HG02973 (cell line): Measurements from ENCODE around the gene HOXB6.

Source experiments
- ATAC-seq: cut with Tn5 transposase; IDR thresholded peaks from one replicate; pipeline ENCODE4 v1.9.1; 2021; ENCODE audit warnings: moderate library complexity; ENCODE audit not compliant: unreplicated experiment

Gene HOXB6

DNA sequence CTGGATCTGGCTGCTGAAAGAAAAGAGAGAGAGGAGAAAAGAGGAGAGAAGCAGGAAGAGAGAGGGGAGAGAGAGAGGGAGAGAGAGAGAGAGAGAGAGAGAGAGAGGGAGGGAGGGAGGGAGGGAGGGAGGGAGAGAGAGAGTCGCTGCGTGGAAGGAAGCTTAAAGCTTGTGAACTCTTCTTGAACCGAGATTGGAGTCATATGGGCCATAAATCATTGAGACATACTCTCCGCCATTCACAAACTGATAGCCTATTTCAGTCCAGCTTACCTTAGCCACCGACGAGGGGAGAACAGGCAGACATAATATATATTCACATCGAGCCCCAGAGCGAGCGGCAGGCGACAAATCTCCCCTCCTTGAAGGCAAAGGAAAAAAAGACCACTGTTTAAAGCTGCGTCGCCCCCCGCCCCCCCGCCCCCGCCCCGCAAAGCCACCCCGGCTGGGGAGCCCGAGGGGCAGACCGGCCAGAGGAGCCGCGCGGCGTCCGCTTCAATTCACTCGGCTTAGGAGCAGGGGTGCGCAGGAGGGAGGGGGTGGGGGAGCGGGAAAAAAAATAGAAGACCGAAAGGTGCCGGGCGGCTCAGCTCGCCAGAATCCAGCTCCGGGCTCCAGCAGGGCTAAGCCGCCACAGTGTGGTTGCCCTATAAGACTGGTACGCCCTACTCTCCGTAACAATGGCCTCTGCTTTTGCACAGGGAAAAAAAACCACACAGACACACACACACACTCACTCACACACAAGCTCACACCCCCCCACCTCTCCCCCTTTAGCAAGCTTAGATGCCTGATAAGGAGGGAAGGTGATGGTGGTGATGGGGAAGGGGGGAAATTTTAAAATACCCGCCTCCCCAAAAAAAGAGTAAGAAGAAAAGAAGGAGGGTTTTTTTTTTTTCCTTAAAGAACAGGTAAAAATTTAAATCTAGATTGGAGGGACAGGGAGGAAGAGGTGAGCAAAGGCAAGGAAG lies 49.2 kb downstream of the HOXB6 start:
- no peak for ATAC-seq

- ATAC-seq: no peak
Observed at GRCh38 chr17:48554412-48555257, 50.2 kb downstream of the HOXB6 start.

GRCh38 chr17:48553826-48554225 lies 51.0 kb downstream of the HOXB6 start:
- no peak for ATAC-seq

- no peak for ATAC-seq
Observed at GRCh38 chr17:48553190-48553547, 51.6 kb downstream of the HOXB6 start.

GRCh38 chr17:48552466-48553189 lies 52.2 kb downstream of the HOXB6 start:
- no peak for ATAC-seq

- no peak for ATAC-seq
Observed at GRCh38 chr17:48551596-48552465, 53.0 kb downstream of the HOXB6 start.

GRCh38 chr17:48551214-48551555 lies 53.6 kb downstream of the HOXB6 start:
- ATAC-seq: no peak

DNA sequence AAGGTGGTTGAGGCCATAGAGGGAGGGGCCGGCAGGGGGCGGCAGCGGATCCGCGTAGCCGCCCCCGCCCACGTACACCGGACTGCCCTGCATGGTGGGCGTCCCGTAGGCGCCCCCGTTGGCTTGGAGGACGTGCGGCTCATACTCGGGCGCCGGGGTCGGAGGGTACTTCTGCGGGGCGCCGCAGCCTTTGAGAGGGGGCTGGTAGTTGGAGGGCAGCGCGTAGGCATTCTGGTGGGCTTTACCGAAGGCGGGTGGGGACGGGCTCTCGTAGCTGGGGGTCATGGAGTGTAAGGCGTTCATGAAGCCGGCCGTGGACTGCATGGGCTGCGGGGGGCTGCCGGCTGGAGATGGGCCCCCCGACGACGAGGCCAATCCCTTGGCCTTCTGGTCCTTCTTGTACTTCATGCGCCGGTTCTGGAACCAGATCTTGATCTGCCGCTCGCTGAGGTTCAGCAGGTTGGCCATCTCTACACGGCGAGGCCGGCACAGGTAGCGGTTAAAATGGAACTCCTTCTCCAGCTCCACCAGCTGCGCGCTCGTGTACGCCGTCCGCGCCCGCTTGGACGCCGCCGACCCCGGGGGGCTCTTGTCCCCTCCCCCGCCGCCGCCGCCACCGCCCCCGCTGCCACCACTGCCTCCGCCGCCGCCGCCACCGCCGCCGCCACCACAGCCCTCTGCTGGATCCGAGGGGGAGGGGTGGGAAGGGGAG lies 54.1 kb downstream of the HOXB6 start:
- ATAC-seq: no peak

DNA sequence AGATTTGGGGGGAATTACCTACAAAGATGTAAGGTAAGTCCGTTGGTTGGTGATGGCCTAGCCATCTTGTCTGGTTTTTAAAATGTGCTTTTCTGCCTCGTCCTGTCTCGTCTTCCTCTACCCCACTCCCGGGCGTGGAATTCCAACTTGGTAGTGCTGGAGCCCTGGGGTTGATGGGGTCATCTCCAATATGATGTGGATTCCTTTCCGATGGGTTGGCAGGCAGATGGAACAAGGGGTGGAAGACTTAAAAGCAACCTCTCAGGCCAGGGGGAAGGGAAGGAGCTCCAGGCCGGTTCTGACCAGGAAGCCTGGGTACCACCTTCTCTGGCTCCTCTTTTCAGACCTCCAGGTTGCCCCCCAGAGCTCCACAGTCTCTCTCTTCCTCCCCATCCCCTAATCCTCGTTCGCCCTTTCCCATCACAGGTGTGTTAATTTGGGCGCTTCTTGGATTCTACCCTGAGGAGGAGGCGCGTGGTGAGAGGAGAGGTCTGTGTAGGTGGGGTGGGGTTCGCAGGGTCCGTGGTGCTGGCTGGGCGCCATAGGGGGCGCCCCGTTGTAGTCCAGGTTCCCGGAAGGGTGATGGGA lies 54.8 kb downstream of the HOXB6 start:
- ATAC-seq: no peak

- ATAC-seq: no peak
Observed at GRCh38 chr17:48549281-48549630, 55.5 kb downstream of the HOXB6 start.

- ATAC-seq: no peak
Observed at GRCh38 chr17:48548523-48549280, 56.1 kb downstream of the HOXB6 start.

DNA sequence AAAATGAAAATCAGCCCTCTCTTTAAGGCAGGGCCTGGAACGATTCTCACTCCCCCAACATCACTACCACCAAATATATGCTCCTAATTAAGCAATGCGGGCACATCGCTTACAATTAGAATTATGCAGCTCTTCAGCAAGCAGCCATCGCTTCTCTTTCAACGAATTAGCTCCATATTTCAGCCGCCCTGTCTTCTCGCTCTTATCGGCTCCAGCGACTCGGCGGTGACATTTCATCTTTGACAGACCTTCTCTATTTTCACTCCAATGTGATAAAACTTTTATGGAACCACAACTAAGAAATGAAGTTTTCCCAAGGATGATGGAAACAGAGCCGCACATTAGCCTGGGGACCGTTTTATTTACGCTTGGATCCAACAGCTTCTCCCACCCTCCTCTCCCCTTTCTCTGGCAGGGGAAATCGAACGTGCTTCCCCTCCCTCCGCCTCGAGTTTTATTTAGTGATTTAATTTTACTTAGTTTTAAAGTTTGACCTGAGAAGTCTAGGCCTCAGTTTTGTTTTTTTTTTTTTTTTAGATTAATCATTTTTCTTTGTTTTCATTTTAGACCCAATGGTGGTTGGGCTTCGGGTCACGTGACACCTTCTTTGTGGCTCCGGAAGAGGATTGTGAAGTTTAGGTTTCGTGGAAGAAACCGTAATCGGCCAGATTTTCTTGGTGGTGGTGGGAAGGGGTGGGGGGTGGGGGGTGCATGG lies 56.8 kb downstream of the HOXB6 start:
- ATAC-seq: no peak

GRCh38 chr17:48546924-48547807 lies 57.6 kb downstream of the HOXB6 start:
- no peak for ATAC-seq

GRCh38 chr17:48546137-48546923 lies 58.5 kb downstream of the HOXB6 start:
- no peak for ATAC-seq
